ENCODE measurements around the gene HSDL1.

HSDL1 gene

GRCh38 chr16:84180519-84181140, 35.7 kb upstream of the HSDL1 start:
- H3K27ac ChIP-seq (ENCODE audit: low read depth, low read length): no peak overlapping the region
- H3K4ac ChIP-seq (ENCODE audit: low read depth, low read length): no peak overlapping the region
- no peak overlapping the region for H3K14ac ChIP-seq (ENCODE audit: low read length)
- H3K79me1 ChIP-seq (ENCODE audit: low read length): peaks cover 8% of the 10 kb centered on the region
- H3K23ac ChIP-seq (ENCODE audit: low read length): no peak overlapping the region
- H2BK5ac ChIP-seq (ENCODE audit: low read depth, low read length, poor library complexity): no peak overlapping the region
- no peak overlapping the region for H2AK5ac ChIP-seq (ENCODE audit: low read length)
- H4K91ac ChIP-seq (ENCODE audit: low read depth, low read length): no peak overlapping the region
- no peak overlapping the region for H3K9ac ChIP-seq (ENCODE audit: low read length)
- H3K36me3 ChIP-seq (ENCODE audit: control insufficient read depth in 1 of 2, insufficient read depth in 2 of 2, low read length in 2 of 2): peaks cover 66 to 70% of the 10 kb centered on the region in 2 experiments
- no peaks in the 10 kb centered on the region for H3K27me3 ChIP-seq (ENCODE audit: insufficient read depth, low read length)
- no peak overlapping the region for H3K18ac ChIP-seq (ENCODE audit: low read length)
- no peak overlapping the region for H3K4me2 ChIP-seq (ENCODE audit: low read length)
- H3K9me3 ChIP-seq (ENCODE audit: insufficient read depth, low read depth, low read length): no peaks in the 10 kb centered on the region
- H2BK120ac ChIP-seq (ENCODE audit: insufficient read depth, low read length, poor library complexity): no peak overlapping the region
- H3K4me3 ChIP-seq (ENCODE audit: low read depth, low read length): no peak overlapping the region
- H2AFZ ChIP-seq (ENCODE audit: insufficient read depth, low read length, poor library complexity): no peak overlapping the region
- H4K12ac ChIP-seq (ENCODE audit: low read depth, low read length): no peak overlapping the region
- H3K4me1 ChIP-seq (ENCODE audit: control insufficient read depth in 1 of 2, insufficient read depth in 2 of 2, low read length in 2 of 2): peaks cover 17 to 19% of the 10 kb centered on the region in 2 experiments
- no peak overlapping the region for H4K8ac ChIP-seq (ENCODE audit: low read depth, low read length)
- no CpG with 5 or more reads among the region's 21 CpGs for WGBS (ENCODE audit: extremely low coverage, insufficient coverage, insufficient read length)
- no peak for DNase-seq
- H2BK12ac ChIP-seq (ENCODE audit: low read length): no peak overlapping the region
- H3K79me2 ChIP-seq (ENCODE audit: control insufficient read depth, insufficient read depth, low read length, poor library complexity): peaks cover 4% of the 10 kb centered on the region

- H3K4me1 ChIP-seq (ENCODE audit: control insufficient read depth in 1 of 2, insufficient read depth in 2 of 2, low read length in 2 of 2): peaks cover 21 to 22% of the 10 kb centered on the region in 2 experiments
- no peak for DNase-seq
- no peak overlapping the region for H3K9ac ChIP-seq (ENCODE audit: low read length)
- no peak overlapping the region for H3K14ac ChIP-seq (ENCODE audit: low read length)
- H3K27ac ChIP-seq (ENCODE audit: low read depth, low read length): no peak overlapping the region
- WGBS (ENCODE audit: extremely low coverage, insufficient coverage, insufficient read length): no CpG with 5 or more reads among the region's 33 CpGs
- H2BK12ac ChIP-seq (ENCODE audit: low read length): no peak overlapping the region
- H3K9me3 ChIP-seq (ENCODE audit: insufficient read depth, low read depth, low read length): no peaks in the 10 kb centered on the region
- H3K79me1 ChIP-seq (ENCODE audit: low read length): peaks cover 8% of the 10 kb centered on the region
- H3K4ac ChIP-seq (ENCODE audit: low read depth, low read length): no peak overlapping the region
- H4K91ac ChIP-seq (ENCODE audit: low read depth, low read length): no peak overlapping the region
- H3K36me3 ChIP-seq (ENCODE audit: control insufficient read depth in 1 of 2, insufficient read depth in 2 of 2, low read length in 2 of 2): peaks cover 64 to 65% of the 10 kb centered on the region in 2 experiments
- H3K18ac ChIP-seq (ENCODE audit: low read length): no peak overlapping the region
- H2BK5ac ChIP-seq (ENCODE audit: low read depth, low read length, poor library complexity): no peak overlapping the region
- H2BK120ac ChIP-seq (ENCODE audit: insufficient read depth, low read length, poor library complexity): no peak overlapping the region
- no peak overlapping the region for H3K4me2 ChIP-seq (ENCODE audit: low read length)
- no peak overlapping the region for H3K4me3 ChIP-seq (ENCODE audit: low read depth, low read length)
- no peak overlapping the region for H2AK5ac ChIP-seq (ENCODE audit: low read length)
- H3K79me2 ChIP-seq (ENCODE audit: control insufficient read depth, insufficient read depth, low read length, poor library complexity): peaks cover 4% of the 10 kb centered on the region
- no peak overlapping the region for H2AFZ ChIP-seq (ENCODE audit: insufficient read depth, low read length, poor library complexity)
- H4K8ac ChIP-seq (ENCODE audit: low read depth, low read length): no peak overlapping the region
- no peak overlapping the region for H3K23ac ChIP-seq (ENCODE audit: low read length)
- no peak overlapping the region for H4K12ac ChIP-seq (ENCODE audit: low read depth, low read length)
- H3K27me3 ChIP-seq (ENCODE audit: insufficient read depth, low read length): no peaks in the 10 kb centered on the region
Measured at GRCh38 chr16:84179612-84180320, 34.8 kb upstream of the HSDL1 start.

GRCh38 chr16:84178892-84179611, 34.1 kb upstream of the HSDL1 start:
- H3K14ac ChIP-seq (ENCODE audit: low read length): no peak overlapping the region
- H2AFZ ChIP-seq (ENCODE audit: insufficient read depth, low read length, poor library complexity): no peak overlapping the region
- no peak overlapping the region for H4K12ac ChIP-seq (ENCODE audit: low read depth, low read length)
- no peak overlapping the region for H2BK120ac ChIP-seq (ENCODE audit: insufficient read depth, low read length, poor library complexity)
- no peak overlapping the region for H3K4me2 ChIP-seq (ENCODE audit: low read length)
- H3K4me1 ChIP-seq (ENCODE audit: control insufficient read depth in 1 of 2, insufficient read depth in 2 of 2, low read length in 2 of 2): peaks cover 21 to 22% of the 10 kb centered on the region in 2 experiments
- no peak overlapping the region for H3K18ac ChIP-seq (ENCODE audit: low read length)
- no peak overlapping the region for H2AK5ac ChIP-seq (ENCODE audit: low read length)
- H3K79me2 ChIP-seq (ENCODE audit: control insufficient read depth, insufficient read depth, low read length, poor library complexity): peaks cover 4% of the 10 kb centered on the region
- H3K9me3 ChIP-seq (ENCODE audit: insufficient read depth, low read depth, low read length): no peaks in the 10 kb centered on the region
- H3K23ac ChIP-seq (ENCODE audit: low read length): no peak overlapping the region
- peaks cover 8% of the 10 kb centered on the region for H3K79me1 ChIP-seq (ENCODE audit: low read length)
- DNase-seq: no peak
- no peak overlapping the region for H3K9ac ChIP-seq (ENCODE audit: low read length)
- H2BK5ac ChIP-seq (ENCODE audit: low read depth, low read length, poor library complexity): no peak overlapping the region
- no peak overlapping the region for H3K4ac ChIP-seq (ENCODE audit: low read depth, low read length)
- WGBS (ENCODE audit: extremely low coverage, insufficient coverage, insufficient read length): no CpG with 5 or more reads among the region's 28 CpGs
- peaks cover 59% of the 10 kb centered on the region in 2 experiments for H3K36me3 ChIP-seq (ENCODE audit: control insufficient read depth in 1 of 2, insufficient read depth in 2 of 2, low read length in 2 of 2)
- no peak overlapping the region for H4K8ac ChIP-seq (ENCODE audit: low read depth, low read length)
- no peak overlapping the region for H2BK12ac ChIP-seq (ENCODE audit: low read length)
- peak overlapping the region; percentile 68 for H3K27ac ChIP-seq (ENCODE audit: low read depth, low read length)
- H3K4me3 ChIP-seq (ENCODE audit: low read depth, low read length): no peak overlapping the region
- H4K91ac ChIP-seq (ENCODE audit: low read depth, low read length): no peak overlapping the region
- H3K27me3 ChIP-seq (ENCODE audit: insufficient read depth, low read length): no peaks in the 10 kb centered on the region

- peak overlapping the region; percentile 34 for H3K18ac ChIP-seq (ENCODE audit: low read length)
- peaks cover 21 to 22% of the 10 kb centered on the region in 2 experiments for H3K4me1 ChIP-seq (ENCODE audit: control insufficient read depth in 1 of 2, insufficient read depth in 2 of 2, low read length in 2 of 2)
- H2AFZ ChIP-seq (ENCODE audit: insufficient read depth, low read length, poor library complexity): no peak overlapping the region
- H3K36me3 ChIP-seq (ENCODE audit: control insufficient read depth in 1 of 2, insufficient read depth in 2 of 2, low read length in 2 of 2): peaks cover 51 to 52% of the 10 kb centered on the region in 2 experiments
- no peaks in the 10 kb centered on the region for H3K9me3 ChIP-seq (ENCODE audit: insufficient read depth, low read depth, low read length)
- no CpG with 5 or more reads among the region's 15 CpGs for WGBS (ENCODE audit: extremely low coverage, insufficient coverage, insufficient read length)
- H4K12ac ChIP-seq (ENCODE audit: low read depth, low read length): no peak overlapping the region
- no peak overlapping the region for H2AK5ac ChIP-seq (ENCODE audit: low read length)
- H2BK12ac ChIP-seq (ENCODE audit: low read length): peak overlapping the region; percentile 20
- no peak overlapping the region for H4K8ac ChIP-seq (ENCODE audit: low read depth, low read length)
- H3K79me1 ChIP-seq (ENCODE audit: low read length): peaks cover 8% of the 10 kb centered on the region
- H3K4me2 ChIP-seq (ENCODE audit: low read length): no peak overlapping the region
- DNase-seq: no peak
- no peak overlapping the region for H3K9ac ChIP-seq (ENCODE audit: low read length)
- H3K27ac ChIP-seq (ENCODE audit: low read depth, low read length): peak overlapping the region; percentile 68
- H3K79me2 ChIP-seq (ENCODE audit: control insufficient read depth, insufficient read depth, low read length, poor library complexity): peaks cover 4% of the 10 kb centered on the region
- H3K14ac ChIP-seq (ENCODE audit: low read length): no peak overlapping the region
- no peak overlapping the region for H3K4ac ChIP-seq (ENCODE audit: low read depth, low read length)
- no peak overlapping the region for H3K23ac ChIP-seq (ENCODE audit: low read length)
- peak overlapping the region; percentile 24 for H2BK5ac ChIP-seq (ENCODE audit: low read depth, low read length, poor library complexity)
- no peak overlapping the region for H2BK120ac ChIP-seq (ENCODE audit: insufficient read depth, low read length, poor library complexity)
- H3K4me3 ChIP-seq (ENCODE audit: low read depth, low read length): no peak overlapping the region
- H4K91ac ChIP-seq (ENCODE audit: low read depth, low read length): peak overlapping the region; percentile 48
- H3K27me3 ChIP-seq (ENCODE audit: insufficient read depth, low read length): no peaks in the 10 kb centered on the region
Measured at GRCh38 chr16:84178146-84178765, 33.3 kb upstream of the HSDL1 start.

All from trophoblast cell (in vitro differentiated cells and primary cell).